K562 (cell line): ENCODE results near the gene LRRC41. TPM values are rescaled to one million over a fixed set of nuclear protein-coding genes. Genes with fewer than 3 reads are reported as not detected.

ENCODE experiments used
- ARID1B ChIP-seq: fragments of 450-650 bp; IDR thresholded peaks from 2 replicates; pipeline ENCODE4 v1.6.1; 2016; ENCODE audit warnings: antibody characterized with exemption, mild to moderate bottlenecking, inconsistent platforms
- FIP1L1 ChIP-seq: fragments of 200-400 bp; formaldehyde crosslinking; IDR thresholded peaks from 2 replicates; pipeline ENCODE4 v1.6.1; 2018; ENCODE audit warnings: mild to moderate bottlenecking, low read depth, low read length; ENCODE audit not compliant: poor library complexity, severe bottlenecking
- FOXM1 ChIP-seq, 2 experiments: fragments of 450-650 bp in 1 of 2; sonication (generic) in 1 of 2; formaldehyde crosslinking in 1 of 2; IDR thresholded peaks; 2 replicates each; pipeline versions ENCODE4 v1.6.1 to v1.9.0; 2017 to 2022; ENCODE audit warnings: low read depth in 2 of 2, mild to moderate bottlenecking in 2 of 2, missing genetic modification reagents in 1 of 2, moderate library complexity in 1 of 2
- HDAC2 ChIP-seq: fragments of 450-650 bp; IDR thresholded peaks from 2 replicates; pipeline ENCODE4 v1.6.1; 2016; ENCODE audit warnings: mild to moderate bottlenecking
- MCM7 ChIP-seq, 2 experiments: fragments of 450-650 bp; IDR thresholded peaks; 2 replicates each; pipeline ENCODE4 v1.6.1; 2016 to 2018
- MEIS2 ChIP-seq: fragments of 450-650 bp; IDR thresholded peaks from 2 replicates; pipeline ENCODE4 v1.6.1; 2014; ENCODE audit warnings: mild to moderate bottlenecking; ENCODE audit not compliant: partially characterized antibody
- RBM14 ChIP-seq: fragments of 200-400 bp; formaldehyde crosslinking; IDR thresholded peaks from 2 replicates; pipeline ENCODE4 v1.6.1; 2018; ENCODE audit warnings: low read depth, mild to moderate bottlenecking, low read length, moderate library complexity, borderline replicate concordance; ENCODE audit not compliant: insufficient read depth
- RBM22 ChIP-seq: fragments of 200-400 bp; formaldehyde crosslinking; IDR thresholded peaks from 2 replicates; pipeline ENCODE4 v1.6.1; 2018; ENCODE audit warnings: low read length, low read depth; ENCODE audit not compliant: poor library complexity, severe bottlenecking
- SETDB1 ChIP-seq: IDR thresholded peaks from one replicate; pipeline ENCODE4 v1.6.1; 2012; ENCODE audit warnings: low read length, control low read depth, inconsistent platforms
- TSC22D4 ChIP-seq: fragments of 450-650 bp; IDR thresholded peaks from 2 replicates; pipeline ENCODE4 v1.6.1; 2016; ENCODE audit warnings: missing genetic modification characterization, missing biosample characterization, control low read depth
- ZBTB8A ChIP-seq: fragments of 450-650 bp; IDR thresholded peaks from 2 replicates; pipeline ENCODE4 v1.6.1; 2018; ENCODE audit warnings: mild to moderate bottlenecking, moderate library complexity; ENCODE audit not compliant: partially characterized antibody
- ZNF146 ChIP-seq: IDR thresholded peaks from one replicate; pipeline ENCODE4 v1.6.1; 2018; ENCODE audit warnings: missing compliant biosample characterization; ENCODE audit not compliant: unreplicated experiment
- ZNF239 ChIP-seq: fragments of 250-450 bp; sonication (Bioruptor Pico); IDR thresholded peaks from 2 replicates; pipeline ENCODE4 v1.4.0; 2020; ENCODE audit warnings: mild to moderate bottlenecking
- polyA plus RNA-seq, 8 experiments: library from polyadenylated mRNA; depleted of rRNA in 4 of 8; stranded (reverse) in 5 of 8; unstranded in 3 of 8; fragments of >200 nt; fragmentation: Nextera tagmentation in 2 of 8; fragmentation: Illumina TruSeq in 1 of 8; extraction: Ambion mirVana in 2 of 8; extraction: Trizol in 1 of 8; gene quantifications; 2 replicates each; pipeline versions ENCODE4 v1.2.1 to v1.2.3, GENCODE V29; 2011 to 2014; ENCODE audit warnings: inconsistent platforms in 1 of 8, missing spikeins in 1 of 8
- total RNA-seq, 7 experiments: library from RNA; depleted of rRNA in 6 of 7; stranded (reverse); fragments of >200 nt in 6 of 7; fragmentation: Illumina TruSeq in 2 of 7; extraction: Trizol in 2 of 7; gene quantifications; 2 replicates each; pipeline versions ENCODE4 v1.2.1 to v1.2.3, GENCODE V29; 2011 to 2021; ENCODE audit warnings: low replicate concordance in 1 of 7
- TF ChIP-seq, protein P1 (sequence below): sonication (generic); formaldehyde crosslinking; IDR thresholded peaks from 2 replicates; pipeline ENCODE4 v1.8.1; 2023; ENCODE audit warnings: missing genetic modification reagents, mild to moderate bottlenecking, borderline replicate concordance
- TF ChIP-seq, protein P2 (sequence below): fragments of 450-650 bp; formaldehyde crosslinking; IDR thresholded peaks from 2 replicates; pipeline ENCODE4 v1.4.0; 2020; ENCODE audit warnings: mild to moderate bottlenecking, moderate library complexity
- TF ChIP-seq, protein P3 (sequence below): fragments of 450-650 bp; IDR thresholded peaks from 2 replicates; pipeline ENCODE4 v1.6.1; 2017; ENCODE audit warnings: antibody characterized with exemption, mild to moderate bottlenecking

Gene LRRC41
- total and polyA plus RNA-seq, 9 of the 15 experiments (the other 6 are each of a cell fraction or from before 2014, with no cell fraction given) = 10.5 to 64.7 (median 44.2) TPM

DNA sequence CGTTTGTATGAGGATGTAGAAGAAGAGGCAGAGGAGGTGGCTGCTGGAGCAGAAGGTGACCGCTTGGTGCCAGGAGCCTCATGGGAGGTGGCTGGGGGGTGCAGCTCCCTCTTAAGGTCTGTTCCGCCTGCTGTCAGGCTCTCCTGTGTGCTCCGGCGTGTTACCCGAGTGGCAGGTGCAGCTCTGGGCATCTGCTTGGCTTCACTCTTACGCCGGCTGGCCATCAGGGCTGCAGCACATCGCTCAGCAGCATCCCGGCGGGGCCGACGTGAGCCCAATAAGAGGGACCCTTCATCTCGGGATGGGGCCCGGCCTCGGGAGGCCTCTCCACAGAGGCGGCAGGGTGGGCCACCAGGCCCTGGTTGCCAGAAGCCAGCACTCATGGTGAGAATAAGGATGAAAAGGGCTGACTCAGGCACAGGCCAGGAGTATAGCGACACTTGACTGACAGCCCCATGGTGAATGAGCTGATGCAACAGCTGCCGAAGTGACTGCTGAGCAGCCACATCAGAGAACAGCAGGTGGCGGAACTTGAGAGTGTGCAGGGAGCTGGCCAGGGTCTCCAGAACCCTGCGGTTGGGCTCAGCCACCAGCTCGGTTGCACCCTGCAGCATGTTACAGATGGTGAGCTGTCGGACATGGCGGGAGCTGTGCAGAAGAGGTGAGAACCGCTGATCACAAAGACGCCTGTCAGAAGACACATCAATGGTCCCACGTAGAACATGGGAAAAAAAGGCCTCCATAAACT lies 17.5 kb downstream of the LRRC41 start (continued):
- TF ChIP-seq RBM14 (0 out of 2 replicates have a peak, but pooled peaks have one; percentile 33), FIP1L1 (no peak), ARID1B (peak; percentile 52; the same call in 1 of the 2 replicates), TSC22D4 (tag) (no peak), FOXM1 (IDR thresholded peaks at IDR 0.05; ENCODE audit: low read depth) (no peak), FOXM1 (CRISPR knock-in tag; IDR thresholded peaks at IDR 0.05; ENCODE audit: low read depth) (no peak), ZBTB8A (no peak), ZNF146 (CRISPR knock-in tag) (no peak), RBM22 (peak; percentile 74), MEIS2 (peak; percentile 92), ZNF239 (CRISPR knock-in tag) (no peak), HDAC2 (0 out of 2 replicates have a peak, but pooled peaks have one; percentile 63), SETDB1 (no peak), MCM7 (IDR thresholded peaks at IDR 0.05) (no peak)
- TF ChIP-seq, protein P1, sequence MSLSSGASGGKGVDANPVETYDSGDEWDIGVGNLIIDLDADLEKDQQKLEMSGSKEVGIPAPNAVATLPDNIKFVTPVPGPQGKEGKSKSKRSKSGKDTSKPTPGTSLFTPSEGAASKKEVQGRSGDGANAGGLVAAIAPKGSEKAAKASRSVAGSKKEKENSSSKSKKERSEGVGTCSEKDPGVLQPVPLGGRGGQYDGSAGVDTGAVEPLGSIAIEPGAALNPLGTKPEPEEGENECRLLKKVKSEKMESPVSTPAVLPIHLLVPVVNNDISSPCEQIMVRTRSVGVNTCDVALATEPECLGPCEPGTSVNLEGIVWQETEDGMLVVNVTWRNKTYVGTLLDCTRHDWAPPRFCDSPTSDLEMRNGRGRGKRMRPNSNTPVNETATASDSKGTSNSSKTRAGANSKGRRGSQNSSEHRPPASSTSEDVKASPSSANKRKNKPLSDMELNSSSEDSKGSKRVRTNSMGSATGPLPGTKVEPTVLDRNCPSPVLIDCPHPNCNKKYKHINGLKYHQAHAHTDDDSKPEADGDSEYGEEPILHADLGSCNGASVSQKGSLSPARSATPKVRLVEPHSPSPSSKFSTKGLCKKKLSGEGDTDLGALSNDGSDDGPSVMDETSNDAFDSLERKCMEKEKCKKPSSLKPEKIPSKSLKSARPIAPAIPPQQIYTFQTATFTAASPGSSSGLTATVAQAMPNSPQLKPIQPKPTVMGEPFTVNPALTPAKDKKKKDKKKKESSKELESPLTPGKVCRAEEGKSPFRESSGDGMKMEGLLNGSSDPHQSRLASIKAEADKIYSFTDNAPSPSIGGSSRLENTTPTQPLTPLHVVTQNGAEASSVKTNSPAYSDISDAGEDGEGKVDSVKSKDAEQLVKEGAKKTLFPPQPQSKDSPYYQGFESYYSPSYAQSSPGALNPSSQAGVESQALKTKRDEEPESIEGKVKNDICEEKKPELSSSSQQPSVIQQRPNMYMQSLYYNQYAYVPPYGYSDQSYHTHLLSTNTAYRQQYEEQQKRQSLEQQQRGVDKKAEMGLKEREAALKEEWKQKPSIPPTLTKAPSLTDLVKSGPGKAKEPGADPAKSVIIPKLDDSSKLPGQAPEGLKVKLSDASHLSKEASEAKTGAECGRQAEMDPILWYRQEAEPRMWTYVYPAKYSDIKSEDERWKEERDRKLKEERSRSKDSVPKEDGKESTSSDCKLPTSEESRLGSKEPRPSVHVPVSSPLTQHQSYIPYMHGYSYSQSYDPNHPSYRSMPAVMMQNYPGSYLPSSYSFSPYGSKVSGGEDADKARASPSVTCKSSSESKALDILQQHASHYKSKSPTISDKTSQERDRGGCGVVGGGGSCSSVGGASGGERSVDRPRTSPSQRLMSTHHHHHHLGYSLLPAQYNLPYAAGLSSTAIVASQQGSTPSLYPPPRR (CRISPR knock-in tag) = 0 out of 2 replicates have a peak, but pooled peaks have one; percentile 30
- TF ChIP-seq, protein P2, sequence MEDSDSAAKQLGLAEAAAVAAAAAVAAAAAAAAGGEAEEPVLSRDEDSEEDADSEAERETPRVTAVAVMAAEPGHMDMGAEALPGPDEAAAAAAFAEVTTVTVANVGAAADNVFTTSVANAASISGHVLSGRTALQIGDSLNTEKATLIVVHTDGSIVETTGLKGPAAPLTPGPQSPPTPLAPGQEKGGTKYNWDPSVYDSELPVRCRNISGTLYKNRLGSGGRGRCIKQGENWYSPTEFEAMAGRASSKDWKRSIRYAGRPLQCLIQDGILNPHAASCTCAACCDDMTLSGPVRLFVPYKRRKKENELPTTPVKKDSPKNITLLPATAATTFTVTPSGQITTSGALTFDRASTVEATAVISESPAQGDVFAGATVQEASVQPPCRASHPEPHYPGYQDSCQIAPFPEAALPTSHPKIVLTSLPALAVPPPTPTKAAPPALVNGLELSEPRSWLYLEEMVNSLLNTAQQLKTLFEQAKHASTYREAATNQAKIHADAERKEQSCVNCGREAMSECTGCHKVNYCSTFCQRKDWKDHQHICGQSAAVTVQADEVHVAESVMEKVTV (CRISPR knock-in tag) = 0 out of 2 replicates have a peak, but pooled peaks have one; percentile 3
- TF ChIP-seq, protein P3, sequence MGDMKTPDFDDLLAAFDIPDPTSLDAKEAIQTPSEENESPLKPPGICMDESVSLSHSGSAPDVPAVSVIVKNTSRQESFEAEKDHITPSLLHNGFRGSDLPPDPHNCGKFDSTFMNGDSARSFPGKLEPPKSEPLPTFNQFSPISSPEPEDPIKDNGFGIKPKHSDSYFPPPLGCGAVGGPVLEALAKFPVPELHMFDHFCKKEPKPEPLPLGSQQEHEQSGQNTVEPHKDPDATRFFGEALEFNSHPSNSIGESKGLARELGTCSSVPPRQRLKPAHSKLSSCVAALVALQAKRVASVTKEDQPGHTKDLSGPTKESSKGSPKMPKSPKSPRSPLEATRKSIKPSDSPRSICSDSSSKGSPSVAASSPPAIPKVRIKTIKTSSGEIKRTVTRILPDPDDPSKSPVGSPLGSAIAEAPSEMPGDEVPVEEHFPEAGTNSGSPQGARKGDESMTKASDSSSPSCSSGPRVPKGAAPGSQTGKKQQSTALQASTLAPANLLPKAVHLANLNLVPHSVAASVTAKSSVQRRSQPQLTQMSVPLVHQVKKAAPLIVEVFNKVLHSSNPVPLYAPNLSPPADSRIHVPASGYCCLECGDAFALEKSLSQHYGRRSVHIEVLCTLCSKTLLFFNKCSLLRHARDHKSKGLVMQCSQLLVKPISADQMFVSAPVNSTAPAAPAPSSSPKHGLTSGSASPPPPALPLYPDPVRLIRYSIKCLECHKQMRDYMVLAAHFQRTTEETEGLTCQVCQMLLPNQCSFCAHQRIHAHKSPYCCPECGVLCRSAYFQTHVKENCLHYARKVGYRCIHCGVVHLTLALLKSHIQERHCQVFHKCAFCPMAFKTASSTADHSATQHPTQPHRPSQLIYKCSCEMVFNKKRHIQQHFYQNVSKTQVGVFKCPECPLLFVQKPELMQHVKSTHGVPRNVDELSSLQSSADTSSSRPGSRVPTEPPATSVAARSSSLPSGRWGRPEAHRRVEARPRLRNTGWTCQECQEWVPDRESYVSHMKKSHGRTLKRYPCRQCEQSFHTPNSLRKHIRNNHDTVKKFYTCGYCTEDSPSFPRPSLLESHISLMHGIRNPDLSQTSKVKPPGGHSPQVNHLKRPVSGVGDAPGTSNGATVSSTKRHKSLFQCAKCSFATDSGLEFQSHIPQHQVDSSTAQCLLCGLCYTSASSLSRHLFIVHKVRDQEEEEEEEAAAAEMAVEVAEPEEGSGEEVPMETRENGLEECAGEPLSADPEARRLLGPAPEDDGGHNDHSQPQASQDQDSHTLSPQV = peak; percentile 93
